DND-41 (cell line): ENCODE measurements around the gene MAP3K5.

ENCODE experiments used
- CTCF ChIP-seq: IDR thresholded peaks from 2 replicates; pipeline ENCODE4 v1.5.1; 2012; ENCODE audit warnings: borderline replicate concordance, low read length, moderate library complexity, mild to moderate bottlenecking; ENCODE audit not compliant: poor library complexity, severe bottlenecking; ENCODE audit errors: extremely low read depth
- EZH2 ChIP-seq: IDR thresholded peaks from 3 replicates; pipeline ENCODE4 v1.6.1; 2012; ENCODE audit warnings: borderline replicate concordance, low read depth, mild to moderate bottlenecking, moderate library complexity, low read length, inconsistent platforms; ENCODE audit not compliant: severe bottlenecking

- TF ChIP-seq CTCF (no peak), EZH2 (no peak)
Observed at GRCh38 chr6:136591617-136592016, 200.7 kb downstream of the MAP3K5 start.
